ENCODE data around the gene ARHGAP12.
A peak's percentile ranks its signal among the peaks of the same experiment; 100 is the strongest.

ARHGAP12 gene

GRCh38 chr10:31808258-31809218 is 120.1 kb downstream of the ARHGAP12 start:
- DNase-seq (ENCODE audit: low read depth): peak; percentile 74
- TF ChIP-seq CTCF (IDR thresholded peaks at IDR 0.05; ENCODE audit: control insufficient read depth, insufficient read depth, low read depth, low read length, missing control alignments): peak; percentile 29
- peak overlapping the region; percentile 40 for H3K4me3 ChIP-seq (ENCODE audit: control insufficient read depth, low read depth, low read length)

- DNase-seq (ENCODE audit: low read depth): no peak
- TF ChIP-seq CTCF (IDR thresholded peaks at IDR 0.05; ENCODE audit: control insufficient read depth, insufficient read depth, low read depth, low read length, missing control alignments): no peak
- H3K4me3 ChIP-seq (ENCODE audit: control insufficient read depth, low read depth, low read length): no peak overlapping the region
These were observed 124.2 kb downstream of the ARHGAP12 start for GRCh38 chr10:31804352-31804810.

GRCh38 chr10:31803606-31804351 is 124.9 kb downstream of the ARHGAP12 start:
- H3K4me3 ChIP-seq (ENCODE audit: control insufficient read depth, low read depth, low read length): no peak overlapping the region
- no peak for TF ChIP-seq CTCF (IDR thresholded peaks at IDR 0.05; ENCODE audit: control insufficient read depth, insufficient read depth, low read depth, low read length, missing control alignments)
- no peak for DNase-seq (ENCODE audit: low read depth)

- DNase-seq (ENCODE audit: low read depth): no peak
- H3K4me3 ChIP-seq (ENCODE audit: control insufficient read depth, low read depth, low read length): no peak overlapping the region
- TF ChIP-seq CTCF (IDR thresholded peaks at IDR 0.05; ENCODE audit: control insufficient read depth, insufficient read depth, low read depth, low read length, missing control alignments): no peak
These were observed 129.4 kb downstream of the ARHGAP12 start for GRCh38 chr10:31799181-31799580.

DNA sequence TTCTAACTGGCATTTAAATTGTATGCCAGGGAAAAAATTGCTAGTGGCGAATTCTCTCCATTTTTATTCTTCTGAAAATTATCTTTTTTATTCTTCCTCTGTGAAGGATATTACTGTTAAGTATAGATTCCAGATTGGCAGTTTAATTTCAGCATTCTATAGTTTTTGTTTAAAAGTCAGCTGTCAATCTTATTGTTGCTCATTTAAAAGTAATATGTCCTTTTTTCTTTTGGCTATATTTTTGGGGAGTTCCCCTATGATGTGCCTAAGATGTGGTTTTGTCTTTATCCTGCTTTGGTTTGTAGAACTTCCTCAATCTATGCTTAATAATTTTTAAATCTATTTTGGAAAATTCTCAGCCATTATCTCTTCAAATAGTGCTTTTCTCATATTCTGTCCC is 135.9 kb downstream of the ARHGAP12 start:
- DNase-seq (ENCODE audit: low read depth): no peak
- H3K4me3 ChIP-seq (ENCODE audit: control insufficient read depth, low read depth, low read length): no peak overlapping the region
- no peak for TF ChIP-seq CTCF (IDR thresholded peaks at IDR 0.05; ENCODE audit: control insufficient read depth, insufficient read depth, low read depth, low read length, missing control alignments)

DNA sequence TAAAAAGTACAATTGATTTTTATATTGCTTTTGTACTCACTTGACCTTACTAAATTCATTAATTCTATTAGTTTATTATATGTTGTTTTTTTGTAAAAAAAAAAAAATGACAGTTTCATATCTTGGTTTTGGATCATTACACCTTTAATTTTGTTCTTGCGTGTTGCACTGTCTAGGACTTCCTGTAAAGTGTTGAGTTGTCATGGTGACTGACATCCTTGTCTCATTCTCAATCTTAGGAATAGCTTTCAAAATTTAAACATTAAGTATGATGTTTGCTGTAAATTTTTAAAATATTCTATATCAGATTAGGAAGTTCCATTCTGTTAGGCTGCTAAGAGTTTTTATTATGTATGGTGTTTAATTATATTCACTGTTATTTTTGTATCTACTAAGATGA is 139.1 kb downstream of the ARHGAP12 start:
- no peak overlapping the region for H3K4me3 ChIP-seq (ENCODE audit: control insufficient read depth, low read depth, low read length)
- DNase-seq (ENCODE audit: low read depth): no peak
- TF ChIP-seq CTCF (IDR thresholded peaks at IDR 0.05; ENCODE audit: control insufficient read depth, insufficient read depth, low read depth, low read length, missing control alignments): no peak
